H9 (cell line): ENCODE data around the gene TMEM151B. TPM values are rescaled to one million over a fixed set of nuclear protein-coding genes. Genes with fewer than 3 reads are reported as not detected.

ENCODE experiments used
- DNase-seq: peaks from one replicate; pipeline ENCODE4 v3.0.0-alpha.2; 2017
- H2AFZ ChIP-seq: one replicate; pipeline ENCODE4 v1.6.1; 2013; ENCODE audit warnings: mild to moderate bottlenecking, low read length, control low read depth, moderate library complexity
- H2AK5ac ChIP-seq: 2 replicates; pipeline ENCODE4 v1.6.1; 2013; ENCODE audit warnings: low read length, control low read depth, mixed read lengths; ENCODE audit not compliant: insufficient read length
- H2BK120ac ChIP-seq: one replicate; pipeline ENCODE4 v1.6.1; 2013; ENCODE audit warnings: low read depth, mild to moderate bottlenecking, low read length, control low read depth, inconsistent platforms; ENCODE audit not compliant: poor library complexity, severe bottlenecking
- H2BK12ac ChIP-seq: 2 replicates; pipeline ENCODE4 v1.6.1; 2013; ENCODE audit warnings: low read length, control low read depth, mixed read lengths, low read depth; ENCODE audit not compliant: insufficient read length
- H2BK15ac ChIP-seq: 2 replicates; pipeline ENCODE4 v1.6.1; 2013; ENCODE audit warnings: low read depth, low read length, control low read depth
- H2BK20ac ChIP-seq: one replicate; pipeline ENCODE4 v1.6.1; 2013; ENCODE audit warnings: low read depth, mild to moderate bottlenecking, low read length, control low read depth, inconsistent platforms; ENCODE audit not compliant: poor library complexity, severe bottlenecking
- H2BK5ac ChIP-seq: 2 replicates; pipeline ENCODE4 v1.6.1; 2013; ENCODE audit warnings: low read length, control low read depth, mixed read lengths; ENCODE audit not compliant: insufficient read length
- H3K14ac ChIP-seq: 2 replicates; pipeline ENCODE4 v1.6.1; 2013; ENCODE audit warnings: low read length, control low read depth; ENCODE audit not compliant: insufficient read depth
- H3K18ac ChIP-seq: 2 replicates; pipeline ENCODE4 v1.6.1; 2013; ENCODE audit warnings: low read depth, mild to moderate bottlenecking, mixed read lengths, low read length, control low read depth; ENCODE audit not compliant: insufficient read length
- H3K23ac ChIP-seq: 2 replicates; pipeline ENCODE4 v1.6.1; 2013; ENCODE audit warnings: low read length, control low read depth, mixed read lengths, low read depth; ENCODE audit not compliant: insufficient read length
- H3K23me2 ChIP-seq: 2 replicates; pipeline ENCODE4 v1.6.1; 2013; ENCODE audit warnings: low read depth, mild to moderate bottlenecking, mixed read lengths, low read length, control low read depth; ENCODE audit not compliant: insufficient read length, poor library complexity, severe bottlenecking
- H3K27ac ChIP-seq: 2 replicates; pipeline ENCODE4 v1.5.1; 2013; ENCODE audit warnings: low read length, control low read depth, mixed read lengths, low read depth; ENCODE audit not compliant: insufficient read length
- H3K27me3 ChIP-seq: 2 replicates; pipeline ENCODE4 v1.6.1; 2013; ENCODE audit warnings: low read length, control low read depth, inconsistent platforms; ENCODE audit not compliant: insufficient read depth
- H3K4ac ChIP-seq: 2 replicates; pipeline ENCODE4 v1.6.1; 2013; ENCODE audit warnings: low read depth, mild to moderate bottlenecking, control low read depth, inconsistent platforms, low read length, moderate library complexity
- H3K4me1 ChIP-seq: 2 replicates; pipeline ENCODE4 v1.6.1; 2013; ENCODE audit warnings: low read length, control low read depth, inconsistent platforms; ENCODE audit not compliant: insufficient read depth
- H3K4me2 ChIP-seq: 2 replicates; pipeline ENCODE4 v1.6.1; 2013; ENCODE audit warnings: low read length, control low read depth, mixed read lengths; ENCODE audit not compliant: insufficient read length, insufficient read depth
- H3K56ac ChIP-seq: 2 replicates; pipeline ENCODE4 v1.6.1; 2013; ENCODE audit warnings: low read depth, mild to moderate bottlenecking, mixed read lengths, low read length, control low read depth; ENCODE audit not compliant: insufficient read length
- H3K79me1 ChIP-seq: 2 replicates; pipeline ENCODE4 v1.6.1; 2013; ENCODE audit warnings: low read depth, mild to moderate bottlenecking, moderate library complexity, low read length, control low read depth, inconsistent platforms; ENCODE audit not compliant: insufficient read depth, poor library complexity, severe bottlenecking
- H3K79me2 ChIP-seq: 2 replicates; pipeline ENCODE4 v1.6.1; 2013; ENCODE audit warnings: low read length, control low read depth, inconsistent platforms; ENCODE audit not compliant: insufficient read depth
- H3K9ac ChIP-seq: 2 replicates; pipeline ENCODE4 v1.6.1; 2013; ENCODE audit warnings: low read length, control low read depth, mixed read lengths; ENCODE audit not compliant: insufficient read length; ENCODE audit errors: extremely low read depth
- H3K9me3 ChIP-seq: one replicate; pipeline ENCODE4 v1.6.1; 2013; ENCODE audit warnings: low read depth, low read length, inconsistent platforms; ENCODE audit not compliant: control insufficient read depth
- H3T11ph ChIP-seq: one replicate; pipeline ENCODE4 v1.6.1; 2013; ENCODE audit warnings: mild to moderate bottlenecking, low read length, control low read depth, inconsistent platforms
- H4K20me1 ChIP-seq: one replicate; pipeline ENCODE4 v1.6.1; 2013; ENCODE audit not compliant: control insufficient read depth, insufficient read length, insufficient read depth
- H4K5ac ChIP-seq: 2 replicates; pipeline ENCODE4 v1.6.1; 2013; ENCODE audit warnings: low read depth, mild to moderate bottlenecking, mixed read lengths, low read length, control low read depth; ENCODE audit not compliant: insufficient read length
- H4K8ac ChIP-seq: replicated peaks from 2 replicates; pipeline ENCODE4 v1.6.1; 2013; ENCODE audit warnings: low read length, control low read depth, mixed read lengths, low read depth; ENCODE audit not compliant: insufficient read length
- H4K91ac ChIP-seq: 2 replicates; pipeline ENCODE4 v1.6.1; 2013; ENCODE audit warnings: low read depth, mild to moderate bottlenecking, moderate library complexity, mixed read lengths, low read length, control low read depth; ENCODE audit not compliant: insufficient read length
- H3K27ac Mint-ChIP-seq, 3 experiments: 2 replicates in 2 of 3; 3 replicates in 1 of 3; pipeline ENCODE4 v1.8.0; 2020 to 2021; ENCODE audit warnings: mixed read lengths in 3 of 3, mild to moderate bottlenecking in 1 of 3, moderate library complexity in 1 of 3
- H3K27me3 Mint-ChIP-seq: 2 replicates; pipeline ENCODE4 v1.8.0; 2021; ENCODE audit warnings: low read depth, mild to moderate bottlenecking, moderate library complexity, mixed read lengths
- H3K36me3 Mint-ChIP-seq, 3 experiments: 2 replicates in 2 of 3; 3 replicates in 1 of 3; pipeline ENCODE4 v1.8.0; 2020 to 2021; ENCODE audit warnings: low read depth in 3 of 3, mixed read lengths in 3 of 3; ENCODE audit not compliant: insufficient read depth in 1 of 3
- H3K4me1 Mint-ChIP-seq, 2 experiments: 2 replicates each; pipeline ENCODE4 v1.8.0; 2020; ENCODE audit warnings: mixed read lengths in 2 of 2
- H3K4me3 Mint-ChIP-seq, 2 experiments: 2 replicates in 1 of 2; 3 replicates in 1 of 2; pipeline ENCODE4 v1.8.0; 2020 to 2021; ENCODE audit warnings: mild to moderate bottlenecking in 2 of 2, mixed read lengths in 2 of 2, moderate library complexity in 1 of 2
- H3K9me3 Mint-ChIP-seq, 2 experiments: 2 replicates in 1 of 2; 3 replicates in 1 of 2; pipeline ENCODE4 v1.8.0; 2020; ENCODE audit warnings: mild to moderate bottlenecking in 2 of 2, mixed read lengths in 2 of 2, moderate library complexity in 1 of 2
- CTCF ChIP-seq: fragments of 200-600 bp; sonication (generic); conservative IDR thresholded peaks from 3 replicates; pipeline ENCODE4 v1.8.0; 2021; ENCODE audit warnings: antibody characterized with exemption, mild to moderate bottlenecking
- WGBS: extraction: QIAGEN DNeasy Blood & Tissue Kit; methylation state at CpG from one replicate; pipeline ENCODE4 v1.1.7; 2013; ENCODE audit warnings: missing lambda C conversion rate, low lambda C conversion rate, mixed read lengths; ENCODE audit not compliant: insufficient read length; ENCODE audit errors: extremely low coverage; 5-methylcytosine and 5-hydroxymethylcytosine counted together
- total RNA-seq: library from RNA; stranded (reverse); gene quantifications from 2 replicates; pipeline ENCODE4 v1.2.1, GENCODE V29; 2021

Gene TMEM151B
- total RNA-seq, 1 experiment from 2014 or later = 2.4 TPM

- H3K79me1 ChIP-seq = no peaks in the 10 kb centered on the region
- no peak overlapping the region for H2BK120ac ChIP-seq
- no peak overlapping the region for H3K14ac ChIP-seq
- no peak overlapping the region for H3T11ph ChIP-seq
- Mint-ChIP-seq H3K9me3 (no peaks in the 10 kb centered on the region; a peak in 1 of 5 replicates), H3K4me3 (peak overlapping the region in 1 of 2 experiments; percentile 28; a peak in 1 of 5 replicates), H3K4me1 (peaks cover 29 to 33% of the 10 kb centered on the region in 2 experiments), H3K27ac (peak overlapping the region; percentile 2 to 96 (median 47); a peak in 4 of 7 replicates), H3K36me3 (peaks cover 51 to 74% (median 71%) of the 10 kb centered on the region in 3 experiments), H3K27me3 (no peaks in the 10 kb centered on the region)
- H2AK5ac ChIP-seq = no peak overlapping the region
- no peak overlapping the region for H3K56ac ChIP-seq
- H3K27me3 ChIP-seq = no peaks in the 10 kb centered on the region
- no peak overlapping the region for H3K4me2 ChIP-seq
- no peaks in the 10 kb centered on the region; the same call in 1 of the 2 replicates for H3K4me1 ChIP-seq
- H2BK12ac ChIP-seq = no peak overlapping the region
- H3K23me2 ChIP-seq = peaks cover 3% of the 10 kb centered on the region
- no CpG with 5 or more reads among the region's 16 CpGs for WGBS
- DNase-seq = no peak
- no peak overlapping the region for H4K5ac ChIP-seq
- no peak overlapping the region for H2AFZ ChIP-seq
- TF ChIP-seq CTCF = no peak
- H3K9ac ChIP-seq = no peak overlapping the region
- H4K20me1 ChIP-seq = no peaks in the 10 kb centered on the region
- no peak overlapping the region for H3K4ac ChIP-seq
- no peak overlapping the region for H4K91ac ChIP-seq
- H2BK20ac ChIP-seq = no peak overlapping the region
- no peak overlapping the region for H3K27ac ChIP-seq
- H3K23ac ChIP-seq = no peak overlapping the region
- H4K8ac ChIP-seq = no peak overlapping the region
- H3K9me3 ChIP-seq = no peaks in the 10 kb centered on the region
- H3K18ac ChIP-seq = no peak overlapping the region
- H2BK5ac ChIP-seq = no peak overlapping the region
- H3K79me2 ChIP-seq = no peaks in the 10 kb centered on the region
- no peak overlapping the region for H2BK15ac ChIP-seq
Observed at GRCh38 chr6:44232676-44233566, 37.3 kb upstream of the TMEM151B start.
